Loucy (cell line): ENCODE measurements around the gene FAM83F.
"Not testable (repeated sequence)": the region's sequence is repeated elsewhere in the genome, so short reads cannot be mapped to it uniquely, and the experiment has no call there.

Experiments used
- H2AFZ ChIP-seq: fragments of 200-600 bp; sonication (generic); 2 replicates; pipeline ENCODE4 v1.6.0; 2016; ENCODE audit warnings: antibody characterized with exemption, mild to moderate bottlenecking, low read length, moderate library complexity
- H3F3A ChIP-seq: fragments of 200-600 bp; 2 replicates; pipeline ENCODE4 v1.6.0; 2016; ENCODE audit warnings: antibody characterized with exemption, low read depth, mild to moderate bottlenecking
- H3K27me3 ChIP-seq: fragments of 200-600 bp; sonication (generic); 2 replicates; pipeline ENCODE4 v1.6.1; 2014; ENCODE audit warnings: low read length, mild to moderate bottlenecking; ENCODE audit not compliant: insufficient read depth, poor library complexity, severe bottlenecking
- H3K36me3 ChIP-seq: fragments of 200-600 bp; sonication (generic); 2 replicates; pipeline ENCODE4 v1.6.1; 2016; ENCODE audit warnings: low read length; ENCODE audit not compliant: insufficient read depth
- H3K4me1 ChIP-seq: fragments of 200-600 bp; sonication (generic); 2 replicates; pipeline ENCODE4 v1.5.1; 2014; ENCODE audit warnings: low read length, mild to moderate bottlenecking; ENCODE audit not compliant: insufficient read depth, poor library complexity, severe bottlenecking
- H3K4me2 ChIP-seq: fragments of 200-600 bp; sonication (generic); 2 replicates; pipeline ENCODE4 v1.6.0; 2014; ENCODE audit warnings: antibody characterized with exemption, low read length, low read depth, mild to moderate bottlenecking; ENCODE audit not compliant: poor library complexity, severe bottlenecking
- H3K4me3 ChIP-seq: fragments of 200-600 bp; sonication (generic); 2 replicates; pipeline ENCODE4 v1.5.1; 2014; ENCODE audit warnings: low read length, mild to moderate bottlenecking, mixed read lengths; ENCODE audit not compliant: poor library complexity, severe bottlenecking
- H3K79me2 ChIP-seq: fragments of 200-600 bp; sonication (generic); 2 replicates; pipeline ENCODE4 v1.6.1; 2014; ENCODE audit warnings: low read length; ENCODE audit not compliant: insufficient read depth
- H3K9ac ChIP-seq: fragments of 200-600 bp; sonication (generic); 2 replicates; pipeline ENCODE4 v1.6.0; 2014; ENCODE audit warnings: mild to moderate bottlenecking, low read depth, low read length, moderate library complexity; ENCODE audit not compliant: poor library complexity, severe bottlenecking
- H3K9me2 ChIP-seq: fragments of 200-600 bp; sonication (generic); replicated peaks from 2 replicates; pipeline ENCODE4 v1.6.1; 2016; ENCODE audit warnings: low read depth, low read length, mixed read lengths
- H3K9me3 ChIP-seq: fragments of 200-600 bp; sonication (generic); 2 replicates; pipeline ENCODE4 v1.6.1; 2014; ENCODE audit warnings: mild to moderate bottlenecking, antibody characterized with exemption, low read length, low read depth; ENCODE audit not compliant: insufficient read depth
- H4K20me1 ChIP-seq: fragments of 200-600 bp; sonication (generic); 2 replicates; pipeline ENCODE4 v1.6.0; 2014; ENCODE audit warnings: antibody characterized with exemption, low read length, mild to moderate bottlenecking; ENCODE audit not compliant: insufficient read depth, poor library complexity, severe bottlenecking
- EZH2phosphoT487 ChIP-seq: fragments of 200-600 bp; IDR thresholded peaks from 2 replicates; pipeline ENCODE4 v1.6.1; 2018; ENCODE audit warnings: antibody characterized with exemption, mild to moderate bottlenecking, moderate library complexity, borderline replicate concordance
- TF ChIP-seq, protein P1 (sequence below): fragments of 200-600 bp; sonication (generic); conservative IDR thresholded peaks from 2 replicates; pipeline ENCODE4 v1.5.1; 2014; ENCODE audit warnings: mild to moderate bottlenecking, antibody characterized with exemption, low read length

FAM83F gene

DNA sequence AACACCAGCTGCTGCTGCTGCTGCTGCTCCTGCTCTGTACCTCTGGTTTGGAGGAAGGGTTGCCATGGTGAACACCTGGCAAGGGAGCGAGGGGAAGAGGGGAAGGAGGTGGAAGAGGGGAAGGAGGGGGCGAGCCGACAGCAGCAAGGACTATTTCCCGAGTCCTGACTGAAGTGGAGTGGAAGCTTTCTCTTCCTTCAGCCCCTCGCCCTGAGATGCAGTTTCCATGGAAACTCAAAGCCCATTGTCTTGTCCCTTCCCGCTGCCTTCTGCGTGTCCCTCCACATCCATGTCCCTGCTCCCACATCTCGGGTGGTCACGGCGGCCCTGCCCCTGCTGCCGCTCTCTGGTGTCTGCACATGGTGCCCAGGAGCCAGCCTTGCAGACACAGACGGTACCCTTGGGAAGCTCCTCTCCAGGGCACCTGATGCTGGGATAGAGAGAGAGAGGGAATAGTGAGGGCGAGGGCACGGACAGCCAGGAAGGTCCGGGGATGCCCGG is 28.6 kb downstream of the FAM83F start:
- H3K27me3 ChIP-seq: no peaks in the 10 kb centered on the region
- H3K9ac ChIP-seq: no peak overlapping the region

GRCh38 chr22:40024201-40025061 is 29.7 kb downstream of the FAM83F start:
- Histone ChIP-seq H3K9ac (peak overlapping the region; percentile 17), H3K4me3 (no peak overlapping the region), H3K9me3 (no peaks in the 10 kb centered on the region), H3K79me2 (no peaks in the 10 kb centered on the region), H3K36me3 (no peaks in the 10 kb centered on the region), H3K4me1 (peaks cover 7% of the 10 kb centered on the region), H3K27me3 (no peaks in the 10 kb centered on the region), H3K9me2 (no peaks in the 10 kb centered on the region), H3K4me2 (peak overlapping the region; percentile 41), H4K20me1 (no peaks in the 10 kb centered on the region), H3F3A (no peaks in the 10 kb centered on the region), H2AFZ (peak overlapping the region; percentile 26; the same call in 1 of the 2 replicates)
- TF ChIP-seq, protein P1, sequence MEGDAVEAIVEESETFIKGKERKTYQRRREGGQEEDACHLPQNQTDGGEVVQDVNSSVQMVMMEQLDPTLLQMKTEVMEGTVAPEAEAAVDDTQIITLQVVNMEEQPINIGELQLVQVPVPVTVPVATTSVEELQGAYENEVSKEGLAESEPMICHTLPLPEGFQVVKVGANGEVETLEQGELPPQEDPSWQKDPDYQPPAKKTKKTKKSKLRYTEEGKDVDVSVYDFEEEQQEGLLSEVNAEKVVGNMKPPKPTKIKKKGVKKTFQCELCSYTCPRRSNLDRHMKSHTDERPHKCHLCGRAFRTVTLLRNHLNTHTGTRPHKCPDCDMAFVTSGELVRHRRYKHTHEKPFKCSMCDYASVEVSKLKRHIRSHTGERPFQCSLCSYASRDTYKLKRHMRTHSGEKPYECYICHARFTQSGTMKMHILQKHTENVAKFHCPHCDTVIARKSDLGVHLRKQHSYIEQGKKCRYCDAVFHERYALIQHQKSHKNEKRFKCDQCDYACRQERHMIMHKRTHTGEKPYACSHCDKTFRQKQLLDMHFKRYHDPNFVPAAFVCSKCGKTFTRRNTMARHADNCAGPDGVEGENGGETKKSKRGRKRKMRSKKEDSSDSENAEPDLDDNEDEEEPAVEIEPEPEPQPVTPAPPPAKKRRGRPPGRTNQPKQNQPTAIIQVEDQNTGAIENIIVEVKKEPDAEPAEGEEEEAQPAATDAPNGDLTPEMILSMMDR: peak; percentile 98
- no peak for TF ChIP-seq EZH2phosphoT487

More for the DNA sequence above, 28.6 kb downstream of the FAM83F start:
- Histone ChIP-seq H3K9me2 (no peaks in the 10 kb centered on the region), H3K79me2 (no peaks in the 10 kb centered on the region), H3K4me2 (no peak overlapping the region), H2AFZ (no peak overlapping the region), H3K4me3 (no peak overlapping the region), H4K20me1 (no peaks in the 10 kb centered on the region), H3K4me1 (peaks cover 7% of the 10 kb centered on the region), H3K9me3 (no peaks in the 10 kb centered on the region), H3K36me3 (no peaks in the 10 kb centered on the region), H3F3A (no peaks in the 10 kb centered on the region)
- TF ChIP-seq, protein P1: no peak
- TF ChIP-seq EZH2phosphoT487: no peak

DNA sequence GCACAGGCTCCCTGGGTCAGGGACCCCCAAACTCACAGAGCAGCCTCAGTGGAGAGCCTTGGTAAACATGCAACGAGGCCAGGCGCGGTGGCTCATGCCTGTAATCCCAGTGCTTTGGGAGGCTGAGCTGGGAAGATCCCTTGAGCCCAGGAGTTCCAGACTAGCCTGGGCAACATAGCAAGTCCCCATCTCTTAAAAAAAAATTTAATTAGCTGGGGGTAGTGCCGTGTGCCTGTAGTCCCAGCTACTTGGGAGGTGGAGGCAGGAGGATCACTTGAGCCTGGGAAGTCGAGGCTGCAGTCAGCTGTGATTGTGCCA is 30.3 kb downstream of the FAM83F start:
- H4K20me1 ChIP-seq, H3K4me3 ChIP-seq, H3K4me1 ChIP-seq, H3K36me3 ChIP-seq, H3K79me2 ChIP-seq, H3K9me3 ChIP-seq, H3K9me2 ChIP-seq, H3K27me3 ChIP-seq, H3F3A ChIP-seq: not testable (repeated sequence)
- Histone ChIP-seq H3K9ac (peak overlapping the region; percentile 17), H3K4me2 (peak overlapping the region; percentile 41), H2AFZ (0 out of 2 replicates have a peak overlapping the region, but pooled peaks have one; percentile 26)
- TF ChIP-seq, protein P1: 0 out of 2 replicates have a peak, but pooled peaks have one; percentile 5
